ENCODE measurements around the gene ZNF714.

DNA sequence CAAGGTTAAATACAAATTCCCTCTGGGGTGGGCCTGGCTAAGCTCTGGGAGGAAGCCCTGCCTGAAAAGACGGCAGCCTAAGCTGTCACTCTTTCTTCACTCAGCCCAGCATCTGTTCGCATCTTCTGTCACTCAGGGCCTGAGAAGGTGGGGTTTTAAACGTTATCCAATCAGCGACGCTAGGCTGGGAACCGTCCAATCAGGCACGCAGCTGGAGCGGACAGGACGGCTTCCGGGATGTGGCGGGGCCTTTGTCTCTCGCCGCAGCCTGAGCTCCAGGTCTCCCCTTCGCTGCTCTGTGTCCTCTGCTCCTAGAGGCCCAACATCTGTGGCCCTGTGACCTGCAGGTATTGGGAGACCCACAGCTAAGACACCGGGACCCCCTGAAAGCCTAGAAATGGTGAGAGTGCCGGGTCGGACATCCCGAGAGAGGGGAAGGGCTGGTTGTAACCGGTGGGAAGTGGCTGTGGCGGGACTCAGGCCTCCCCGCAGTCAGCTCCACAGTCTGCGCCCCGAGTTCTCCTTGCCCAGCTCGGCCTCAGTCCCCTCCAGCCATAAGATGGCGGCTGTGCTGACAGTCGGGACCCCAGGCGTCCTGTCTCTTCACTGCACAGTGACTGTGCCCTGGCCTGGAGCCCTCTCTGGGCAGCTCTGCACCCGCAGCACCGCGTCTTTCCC lies 59.9 kb downstream of the ZNF714 start, which contains the start of gene ZNF431:
- TF ChIP-seq, protein P1, sequence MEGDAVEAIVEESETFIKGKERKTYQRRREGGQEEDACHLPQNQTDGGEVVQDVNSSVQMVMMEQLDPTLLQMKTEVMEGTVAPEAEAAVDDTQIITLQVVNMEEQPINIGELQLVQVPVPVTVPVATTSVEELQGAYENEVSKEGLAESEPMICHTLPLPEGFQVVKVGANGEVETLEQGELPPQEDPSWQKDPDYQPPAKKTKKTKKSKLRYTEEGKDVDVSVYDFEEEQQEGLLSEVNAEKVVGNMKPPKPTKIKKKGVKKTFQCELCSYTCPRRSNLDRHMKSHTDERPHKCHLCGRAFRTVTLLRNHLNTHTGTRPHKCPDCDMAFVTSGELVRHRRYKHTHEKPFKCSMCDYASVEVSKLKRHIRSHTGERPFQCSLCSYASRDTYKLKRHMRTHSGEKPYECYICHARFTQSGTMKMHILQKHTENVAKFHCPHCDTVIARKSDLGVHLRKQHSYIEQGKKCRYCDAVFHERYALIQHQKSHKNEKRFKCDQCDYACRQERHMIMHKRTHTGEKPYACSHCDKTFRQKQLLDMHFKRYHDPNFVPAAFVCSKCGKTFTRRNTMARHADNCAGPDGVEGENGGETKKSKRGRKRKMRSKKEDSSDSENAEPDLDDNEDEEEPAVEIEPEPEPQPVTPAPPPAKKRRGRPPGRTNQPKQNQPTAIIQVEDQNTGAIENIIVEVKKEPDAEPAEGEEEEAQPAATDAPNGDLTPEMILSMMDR (conservative IDR thresholded peaks at IDR 0.05 in 1 of 2, IDR thresholded peaks at IDR 0.05 in 1 of 2; ENCODE audit: low read depth in 1 of 2, low read length in 2 of 2): no peak
- TF ChIP-seq EZH2 (IDR thresholded peaks at IDR 0.05; ENCODE audit: low read length, missing control alignments): no peak
